GM21423 (cell line): ENCODE data around the gene SPHK2.

Experiments used
- ATAC-seq: cut with Tn5 transposase; IDR thresholded peaks from one replicate; pipeline ENCODE4 v1.9.1; 2021; ENCODE audit warnings: mild to moderate bottlenecking, moderate library complexity; ENCODE audit not compliant: unreplicated experiment

Gene SPHK2

DNA sequence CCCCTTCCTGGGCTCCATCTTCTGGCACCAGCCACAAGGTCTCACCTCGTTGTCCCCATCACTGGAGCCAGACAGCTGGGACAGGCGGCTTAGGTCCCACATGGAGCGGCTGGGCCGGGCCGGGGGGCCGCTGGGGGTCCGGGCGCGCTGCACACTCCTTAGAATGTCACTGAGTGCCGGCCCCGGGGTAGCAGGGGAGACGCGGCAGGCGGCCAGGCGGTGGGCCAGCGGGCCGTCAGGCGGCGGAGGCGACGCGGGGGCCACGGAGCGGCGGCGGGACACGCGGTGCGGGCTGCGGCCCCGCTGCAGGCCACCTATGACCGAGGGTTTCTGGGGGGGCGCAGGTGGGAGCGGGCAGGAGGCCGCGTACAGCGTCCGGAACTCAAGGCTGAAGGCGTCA lies 15.9 kb upstream of the SPHK2 start:
- no peak for ATAC-seq

DNA sequence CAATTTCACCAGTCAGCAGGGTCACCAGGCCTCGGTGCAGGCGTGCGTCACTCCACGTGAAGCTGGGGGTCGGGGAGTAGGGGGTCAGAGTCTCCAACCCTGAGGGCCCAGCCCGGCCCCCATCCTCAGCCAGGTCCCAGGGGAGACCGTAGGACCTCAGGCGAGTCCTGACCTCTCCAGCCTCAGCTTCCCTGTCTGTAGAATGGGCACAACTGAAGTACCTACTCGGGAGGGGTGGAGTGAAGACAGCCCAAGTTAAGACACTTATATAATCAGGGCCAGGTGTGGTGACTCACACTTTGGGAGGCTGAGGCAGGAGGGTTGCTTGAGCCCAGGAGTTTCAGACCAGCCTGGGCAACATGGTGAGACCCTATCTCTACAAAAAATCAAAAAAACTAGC lies 15.5 kb upstream of the SPHK2 start:
- no peak for ATAC-seq

DNA sequence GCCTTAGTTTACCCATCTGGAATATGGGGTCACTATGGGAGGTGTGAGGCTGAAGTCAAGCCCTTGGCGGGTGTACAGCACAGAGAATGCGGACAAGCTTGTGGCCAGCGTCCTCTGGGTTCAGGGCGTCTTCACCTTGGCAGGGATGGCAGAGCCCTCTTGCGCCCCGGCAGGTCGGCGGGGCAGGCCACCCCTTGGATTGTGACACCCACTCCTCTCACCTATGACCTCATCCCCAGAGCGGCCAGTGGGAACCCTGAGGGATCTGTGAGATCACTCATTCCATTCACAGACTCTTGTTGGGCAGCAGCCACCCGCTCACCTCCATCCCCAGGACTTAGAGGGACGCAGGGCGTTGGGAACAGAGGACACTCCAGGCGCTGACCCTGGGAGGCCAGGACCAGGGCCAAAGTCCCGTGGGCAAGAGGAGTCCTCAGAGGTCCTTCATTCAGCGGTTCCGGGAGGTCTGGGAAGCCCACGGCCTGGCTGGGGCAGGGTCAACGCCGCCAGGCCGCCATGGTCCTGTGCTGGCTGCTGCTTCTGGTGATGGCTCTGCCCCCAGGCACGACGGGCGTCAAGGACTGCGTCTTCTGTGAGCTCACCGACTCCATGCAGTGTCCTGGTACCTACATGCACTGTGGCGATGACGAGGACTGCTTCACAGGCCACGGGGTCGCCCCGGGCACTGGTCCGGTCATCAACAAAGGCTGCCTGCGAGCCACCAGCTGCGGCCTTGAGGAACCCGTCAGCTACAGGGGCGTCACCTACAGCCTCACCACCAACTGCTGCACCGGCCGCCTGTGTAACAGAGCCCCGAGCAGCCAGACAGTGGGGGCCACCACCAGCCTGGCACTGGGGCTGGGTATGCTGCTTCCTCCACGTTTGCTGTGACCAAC lies 12.6 kb upstream of the SPHK2 start, which contains the start of gene SPACA4:
SPACA4 (plus strand) TSS at position 280 of the 896 bp plus-strand sequence; CDS start at position 517, 237 bp downstream.
- ATAC-seq = no peak

GRCh38 chr19:48607359-48607755 lies 11.9 kb upstream of the SPHK2 start:
- ATAC-seq = no peak

DNA sequence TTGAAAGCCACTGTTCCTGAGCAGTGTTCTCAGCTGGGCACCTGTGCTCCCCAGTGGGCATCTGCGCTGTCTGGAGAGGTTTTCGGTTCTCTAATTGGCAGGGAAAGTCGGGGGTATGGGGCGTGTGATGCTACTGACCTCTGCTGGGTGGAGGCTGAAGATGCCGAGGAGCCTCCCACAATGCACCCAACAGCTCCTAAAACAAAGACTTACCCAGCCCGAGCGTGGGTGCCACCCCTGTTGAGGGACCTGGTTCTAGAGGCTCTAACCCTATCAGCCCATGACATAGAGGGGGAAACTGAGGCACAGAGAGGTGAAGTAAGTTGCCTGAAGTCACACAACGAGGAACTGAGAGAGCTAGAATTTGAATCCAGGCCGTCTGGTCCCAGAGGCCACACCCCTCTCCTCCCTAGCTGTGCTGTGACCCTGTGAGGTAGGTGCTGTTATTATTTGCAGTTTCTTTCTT lies 10.5 kb upstream of the SPHK2 start:
- peak; percentile 58 for ATAC-seq

GRCh38 chr19:48609571-48610108 lies 9.7 kb upstream of the SPHK2 start:
- no peak for ATAC-seq

DNA sequence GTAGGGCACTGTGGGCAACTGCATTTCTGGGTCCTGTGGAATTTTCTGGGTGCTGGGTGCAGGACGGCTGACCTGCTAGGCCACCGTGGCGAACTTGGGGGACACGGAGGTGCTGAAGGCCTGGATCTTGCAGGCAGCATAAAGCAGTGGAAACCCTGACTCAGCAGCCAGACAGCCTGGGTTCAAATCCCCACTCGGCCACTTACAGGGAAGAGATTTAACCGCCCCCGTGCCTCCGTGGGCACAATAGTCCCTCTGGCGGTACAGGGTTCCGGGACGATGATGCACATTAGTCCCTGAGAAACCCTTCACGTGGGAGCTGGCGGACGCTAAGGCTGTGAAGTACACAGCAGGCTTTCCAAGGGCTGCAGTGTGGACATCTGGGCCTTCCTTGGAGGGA lies 7.4 kb upstream of the SPHK2 start:
- ATAC-seq = no peak

GRCh38 chr19:48613024-48613851 lies 6.1 kb upstream of the SPHK2 start:
- no peak for ATAC-seq

DNA sequence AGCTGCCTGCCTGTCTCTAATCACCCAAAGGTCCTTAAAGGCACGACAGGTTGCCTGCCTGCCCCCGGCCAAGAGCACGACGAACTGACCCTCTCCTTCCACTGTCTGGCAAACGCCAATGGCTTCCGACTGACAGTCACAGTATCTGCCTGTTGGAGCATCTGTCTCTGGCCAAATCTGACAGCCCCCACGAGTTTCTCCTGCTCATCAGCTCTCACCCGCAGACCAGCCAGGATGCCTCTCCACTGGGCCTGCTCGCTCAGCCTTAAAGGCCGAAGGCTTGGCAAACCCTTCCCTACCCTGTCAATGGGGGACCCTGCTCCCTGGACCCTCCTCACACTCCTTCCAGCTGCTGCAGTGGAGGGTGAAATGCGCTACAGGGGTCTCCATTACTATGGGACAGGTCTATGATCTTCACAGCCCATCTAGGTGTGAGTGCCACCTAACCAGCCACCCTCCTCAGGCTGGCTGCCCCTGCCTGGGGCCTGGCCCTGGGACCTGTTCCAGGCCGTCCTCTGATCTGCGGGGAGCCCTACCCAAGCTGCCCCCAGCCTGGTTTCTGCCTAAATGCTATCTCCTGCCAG lies 5.4 kb upstream of the SPHK2 start:
- no peak for ATAC-seq

DNA sequence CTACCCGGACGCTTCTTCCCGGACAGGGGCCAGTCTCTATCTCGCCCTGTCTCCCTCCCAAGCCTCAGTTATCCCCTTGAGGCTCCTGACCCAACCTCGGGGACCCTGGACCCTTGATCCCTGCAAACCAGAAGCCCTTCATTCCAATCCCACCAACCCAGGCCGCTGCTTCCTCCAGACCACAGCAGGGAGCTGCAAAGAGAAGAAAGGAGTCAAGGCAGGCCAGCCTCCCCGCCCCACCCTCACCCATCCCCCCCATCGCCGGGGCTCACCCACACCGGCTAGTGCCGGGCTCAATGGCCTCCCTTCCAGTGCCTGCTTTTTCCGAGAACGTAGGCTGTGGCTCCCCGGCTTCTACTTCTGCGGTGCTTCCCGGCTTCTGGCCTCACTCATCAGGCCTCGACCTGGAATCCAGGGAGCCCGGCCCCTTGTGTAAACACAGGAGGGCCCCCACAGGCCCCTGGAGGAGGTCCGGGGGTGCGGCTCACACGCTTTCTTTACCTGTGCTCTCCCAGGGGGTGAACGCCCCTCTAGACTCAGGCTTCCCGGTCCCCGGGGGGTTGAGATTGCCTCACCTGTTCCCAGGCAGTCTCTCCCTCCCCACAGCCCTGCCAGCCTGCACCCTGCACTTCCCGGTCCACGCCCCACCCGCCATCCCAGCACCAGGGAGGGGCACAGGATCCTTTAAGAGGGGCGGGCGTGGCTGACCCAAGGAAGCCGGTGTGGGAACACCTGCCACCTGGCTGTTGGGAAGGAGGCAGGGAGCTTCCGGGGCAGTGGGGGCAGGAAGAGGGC lies 4.7 kb upstream of the SPHK2 start, which contains the start of gene FAM83E:
FAM83E (minus strand) TSS at position 641 of the 795 bp plus-strand sequence. CDS start 1,704 bp downstream, outside the sequence.
- no peak for ATAC-seq

GRCh38 chr19:48615231-48616040 lies 3.9 kb upstream of the SPHK2 start:
- no peak for ATAC-seq

DNA sequence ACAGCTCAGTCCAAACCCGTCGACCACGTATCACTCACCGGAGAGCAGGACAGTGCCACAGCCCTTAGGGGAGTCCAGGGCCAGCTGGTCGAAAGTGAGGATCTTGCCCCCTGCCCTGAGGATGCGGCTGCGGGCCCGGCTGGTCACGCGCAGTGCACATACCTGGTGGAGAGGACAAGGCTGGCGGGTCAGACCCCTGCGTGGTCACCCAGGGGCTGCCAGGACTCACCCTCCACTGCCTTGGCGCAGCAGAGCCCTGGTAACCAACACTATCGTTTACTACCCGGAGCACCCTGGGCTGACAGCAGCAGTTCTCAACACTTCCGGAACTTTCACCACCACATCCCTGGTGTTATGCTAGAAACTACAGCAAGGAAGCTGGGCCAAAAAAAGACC lies 3.3 kb upstream of the SPHK2 start:
- no peak for ATAC-seq

DNA sequence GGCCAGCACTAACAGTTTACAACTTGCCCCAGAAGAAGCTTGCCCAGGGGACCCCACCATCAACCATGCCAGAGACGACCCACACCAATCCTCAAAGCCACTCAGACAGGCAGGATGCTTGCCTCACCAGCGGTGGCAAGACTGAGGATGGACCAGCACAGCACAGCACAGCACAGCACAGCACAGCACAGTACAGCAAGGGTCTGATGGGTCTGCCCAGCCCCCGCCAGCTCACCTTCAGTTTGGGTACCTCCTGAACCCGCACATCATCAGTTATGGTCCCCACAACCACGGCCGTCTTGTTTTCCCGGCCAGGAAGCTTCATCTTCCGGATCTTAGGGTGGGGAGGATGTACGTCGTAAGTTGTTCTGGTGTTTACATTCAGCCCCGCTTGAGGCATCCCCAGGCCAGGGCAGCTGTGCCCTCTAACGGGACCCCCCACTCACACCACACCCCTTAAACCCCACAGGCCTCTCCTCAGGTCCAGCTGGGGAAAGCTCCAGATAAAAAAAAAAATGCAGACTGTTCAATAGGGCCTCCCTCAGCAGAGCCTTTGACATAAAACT lies 2.7 kb upstream of the SPHK2 start:
- no peak for ATAC-seq

- no peak for ATAC-seq
Measured at GRCh38 chr19:48617146-48617937, 2.0 kb upstream of the SPHK2 start.

DNA sequence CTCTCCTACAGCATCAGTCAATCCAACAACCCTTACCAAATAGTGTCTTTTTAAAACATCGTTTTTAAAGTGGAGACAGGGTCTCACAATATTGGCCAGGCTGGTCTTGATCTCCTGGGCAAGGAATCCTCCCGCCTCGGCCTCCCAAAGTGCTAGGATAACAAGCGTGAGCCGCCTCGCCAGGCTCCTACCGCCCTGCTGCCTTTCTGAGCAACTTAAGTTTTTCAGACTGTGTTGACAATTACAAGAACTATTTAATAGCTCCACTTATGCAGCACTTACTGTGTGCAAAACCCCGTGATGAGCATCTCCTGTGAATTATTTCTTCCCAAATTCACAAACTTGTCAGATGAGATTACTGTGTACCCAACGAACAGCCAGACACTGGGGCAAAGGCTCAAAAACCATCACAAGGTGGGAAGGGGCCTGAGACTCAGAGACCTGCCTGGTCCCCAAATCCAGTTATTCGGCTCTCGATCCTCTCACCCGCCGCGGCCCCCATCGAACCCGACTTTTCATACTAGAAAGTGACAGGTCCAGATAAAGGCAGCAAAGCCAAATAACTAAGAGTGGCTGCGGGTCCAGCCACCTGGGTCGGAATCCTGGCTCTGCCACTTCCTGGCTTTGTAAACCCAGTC lies 909 bp upstream of the SPHK2 start:
- no peak for ATAC-seq

- ATAC-seq = no peak
Measured at GRCh38 chr19:48619692-48620585, 633 bp downstream of the SPHK2 start.
